NCI-H748 (cell line): ENCODE results near the gene PTCH2.

Experiments
- DNase-seq: peaks from one replicate; lab custom pipeline; 2025; ENCODE audit not compliant: unreplicated experiment; lab: John Stamatoyannopoulos, UW

Gene PTCH2, protein sequence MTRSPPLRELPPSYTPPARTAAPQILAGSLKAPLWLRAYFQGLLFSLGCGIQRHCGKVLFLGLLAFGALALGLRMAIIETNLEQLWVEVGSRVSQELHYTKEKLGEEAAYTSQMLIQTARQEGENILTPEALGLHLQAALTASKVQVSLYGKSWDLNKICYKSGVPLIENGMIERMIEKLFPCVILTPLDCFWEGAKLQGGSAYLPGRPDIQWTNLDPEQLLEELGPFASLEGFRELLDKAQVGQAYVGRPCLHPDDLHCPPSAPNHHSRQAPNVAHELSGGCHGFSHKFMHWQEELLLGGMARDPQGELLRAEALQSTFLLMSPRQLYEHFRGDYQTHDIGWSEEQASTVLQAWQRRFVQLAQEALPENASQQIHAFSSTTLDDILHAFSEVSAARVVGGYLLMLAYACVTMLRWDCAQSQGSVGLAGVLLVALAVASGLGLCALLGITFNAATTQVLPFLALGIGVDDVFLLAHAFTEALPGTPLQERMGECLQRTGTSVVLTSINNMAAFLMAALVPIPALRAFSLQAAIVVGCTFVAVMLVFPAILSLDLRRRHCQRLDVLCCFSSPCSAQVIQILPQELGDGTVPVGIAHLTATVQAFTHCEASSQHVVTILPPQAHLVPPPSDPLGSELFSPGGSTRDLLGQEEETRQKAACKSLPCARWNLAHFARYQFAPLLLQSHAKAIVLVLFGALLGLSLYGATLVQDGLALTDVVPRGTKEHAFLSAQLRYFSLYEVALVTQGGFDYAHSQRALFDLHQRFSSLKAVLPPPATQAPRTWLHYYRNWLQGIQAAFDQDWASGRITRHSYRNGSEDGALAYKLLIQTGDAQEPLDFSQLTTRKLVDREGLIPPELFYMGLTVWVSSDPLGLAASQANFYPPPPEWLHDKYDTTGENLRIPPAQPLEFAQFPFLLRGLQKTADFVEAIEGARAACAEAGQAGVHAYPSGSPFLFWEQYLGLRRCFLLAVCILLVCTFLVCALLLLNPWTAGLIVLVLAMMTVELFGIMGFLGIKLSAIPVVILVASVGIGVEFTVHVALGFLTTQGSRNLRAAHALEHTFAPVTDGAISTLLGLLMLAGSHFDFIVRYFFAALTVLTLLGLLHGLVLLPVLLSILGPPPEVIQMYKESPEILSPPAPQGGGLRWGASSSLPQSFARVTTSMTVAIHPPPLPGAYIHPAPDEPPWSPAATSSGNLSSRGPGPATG

DNA sequence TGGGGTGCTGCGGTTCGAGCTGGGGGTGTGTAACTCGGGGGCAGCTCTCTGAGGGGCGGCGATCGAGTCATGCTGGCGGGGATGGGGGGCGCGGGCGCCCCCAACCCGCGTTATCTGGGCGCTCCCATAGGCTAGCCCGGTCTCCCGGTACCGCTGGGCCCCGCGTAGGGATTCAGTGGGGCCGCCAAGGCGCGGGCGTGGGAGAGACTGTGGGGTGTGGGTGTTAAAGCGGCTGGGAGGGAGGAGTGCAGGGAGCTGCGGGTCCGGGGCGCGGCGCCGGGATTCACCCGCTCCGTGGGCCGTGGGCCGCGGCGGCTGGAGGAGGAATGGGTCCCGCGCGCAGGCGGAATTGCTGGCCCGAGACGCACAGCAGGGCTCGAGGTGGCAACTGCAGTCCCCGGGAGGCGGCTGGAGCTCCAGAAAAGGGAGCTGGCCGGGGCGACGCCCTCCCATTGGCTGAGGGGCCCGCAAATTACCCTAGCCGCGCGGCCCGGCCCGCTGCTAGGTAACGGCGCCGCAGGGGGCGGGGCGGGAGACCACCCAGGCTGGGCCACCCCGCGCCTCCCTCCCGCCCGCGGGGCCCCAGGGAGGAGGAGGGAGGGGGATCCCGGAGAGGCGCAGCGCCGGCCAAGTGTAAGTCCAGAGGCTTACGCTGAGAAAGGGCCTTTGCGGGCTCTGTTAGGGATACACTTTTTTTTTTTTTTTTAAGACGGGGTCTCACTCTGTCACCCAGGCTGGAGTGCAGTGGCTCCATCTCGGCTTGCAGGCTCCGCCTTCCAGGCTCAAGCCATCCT lies at the start of gene PTCH2:
Gene PTCH2, minus strand, starts transcription at position 392 of the 794 bp plus-strand sequence. Its CDS starts 321 bp downstream, at position 71.
- peak; percentile 88 for DNase-seq

- no peak for DNase-seq
Observed at GRCh38 chr1:44890007-44890406, 47.0 kb upstream of the PTCH2 start.

GRCh38 chr1:44885406-44885805 lies 42.4 kb upstream of the PTCH2 start:
- DNase-seq = no peak

GRCh38 chr1:44884746-44885145 lies 41.7 kb upstream of the PTCH2 start:
- no peak for DNase-seq

DNA sequence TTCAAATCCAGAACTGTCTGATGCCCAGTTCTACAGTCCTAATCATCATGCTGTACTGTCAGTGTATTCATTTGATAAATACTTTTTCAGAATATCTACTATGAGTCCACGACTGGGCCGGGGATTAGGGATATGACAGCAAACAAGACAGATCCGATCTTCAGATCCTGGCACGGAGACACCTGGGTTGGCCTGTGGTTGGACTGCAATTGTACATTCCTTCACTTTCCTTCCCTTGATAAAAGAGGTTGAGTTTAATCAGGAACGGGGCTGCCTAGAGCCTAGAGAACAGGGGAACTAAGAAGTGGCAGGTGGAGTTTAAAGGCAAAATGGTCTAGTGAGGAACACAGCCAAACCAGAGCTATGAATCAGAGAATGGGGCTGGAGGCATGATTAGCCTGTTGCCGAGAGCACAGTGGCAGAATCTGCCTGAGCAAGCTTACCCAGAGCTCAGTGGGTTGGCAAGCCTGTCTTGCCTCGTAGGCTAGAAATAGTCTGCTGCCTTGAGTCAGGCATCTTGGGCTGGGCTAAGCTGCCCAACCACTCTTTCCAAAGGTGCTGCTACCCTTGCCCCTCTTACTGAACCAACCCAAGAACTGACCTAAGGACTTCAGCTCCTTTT lies 38.1 kb upstream of the PTCH2 start:
- DNase-seq = no peak

GRCh38 chr1:44874155-44874554 lies 31.1 kb upstream of the PTCH2 start:
- no peak for DNase-seq

- DNase-seq = no peak
Observed at GRCh38 chr1:44870096-44870495, 27.0 kb upstream of the PTCH2 start.

GRCh38 chr1:44867801-44868200 lies 24.7 kb upstream of the PTCH2 start:
- DNase-seq = no peak

DNA sequence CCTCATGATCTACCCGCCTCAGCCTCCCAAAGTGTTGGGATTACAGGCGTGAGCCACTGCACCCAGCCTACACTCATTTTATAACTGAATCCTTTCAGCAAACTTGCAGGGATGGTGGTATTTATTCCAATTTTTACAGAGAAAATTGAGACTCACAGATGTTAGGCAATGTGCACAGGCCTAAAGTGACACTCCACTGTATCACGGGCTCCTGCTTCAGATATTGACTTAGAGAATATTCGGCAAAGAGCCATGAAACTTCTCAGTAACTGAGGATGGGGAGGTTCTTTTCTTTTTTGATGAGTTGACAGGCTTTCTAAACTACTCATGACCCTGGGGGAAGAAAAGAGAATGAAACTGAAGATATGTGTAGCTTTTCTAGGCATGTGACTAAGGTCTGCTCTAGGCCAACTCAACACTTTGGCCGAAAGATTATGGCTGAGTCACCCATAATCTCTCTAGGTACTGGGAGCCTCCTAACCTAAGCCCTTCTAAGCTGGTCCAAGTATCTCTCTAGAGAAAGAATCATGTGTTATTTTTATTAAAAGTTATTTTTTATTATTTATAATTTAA lies 19.9 kb upstream of the PTCH2 start:
- DNase-seq = no peak

- DNase-seq = no peak
Observed at GRCh38 chr1:44860891-44861425, 17.9 kb upstream of the PTCH2 start.

DNA sequence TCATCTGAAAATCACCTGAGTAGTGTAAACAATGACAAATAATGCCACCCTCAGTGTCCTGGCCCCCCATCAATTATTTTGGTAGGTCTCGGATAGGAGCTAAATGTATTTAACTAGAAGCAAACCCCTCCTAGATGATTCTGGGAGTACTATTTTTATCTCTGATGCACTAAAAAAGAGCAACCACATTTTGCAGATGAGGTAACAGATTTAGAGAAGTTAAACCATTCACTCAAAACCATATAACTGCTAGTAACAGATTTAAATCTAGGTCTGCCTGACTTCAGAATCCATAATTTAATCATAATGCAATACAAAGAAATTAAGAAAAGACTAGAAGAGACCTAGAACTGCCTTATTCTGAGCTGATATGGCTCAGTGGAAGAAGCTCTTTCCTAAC lies 17.3 kb upstream of the PTCH2 start:
- DNase-seq = no peak

GRCh38 chr1:44857446-44857845 lies 14.4 kb upstream of the PTCH2 start:
- no peak for DNase-seq

- no peak for DNase-seq
Observed at GRCh38 chr1:44855742-44856141, 12.7 kb upstream of the PTCH2 start.

DNA sequence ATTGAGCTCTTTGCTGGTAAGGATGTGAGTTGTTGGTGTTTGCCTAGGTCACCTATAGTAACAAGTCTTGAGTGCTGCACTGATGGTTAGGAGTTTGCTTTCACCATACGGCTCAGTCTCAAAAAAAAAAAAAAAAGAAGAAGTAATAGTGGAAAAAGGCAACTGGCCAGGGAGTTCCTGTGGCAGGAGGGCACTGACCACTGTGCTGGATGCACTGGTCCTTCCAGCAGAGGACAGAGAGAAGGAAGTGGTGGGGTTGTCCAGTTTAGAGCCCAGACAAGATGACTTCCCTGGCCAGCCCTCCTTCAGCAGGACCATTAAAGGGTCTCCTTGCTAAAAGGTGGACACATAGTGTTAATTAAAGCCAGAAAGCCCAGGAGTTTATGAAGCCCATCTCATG lies 11.9 kb upstream of the PTCH2 start:
- no peak for DNase-seq

- DNase-seq = no peak
Observed at GRCh38 chr1:44853201-44853600, 10.1 kb upstream of the PTCH2 start.

- DNase-seq = no peak
Observed at GRCh38 chr1:44851308-44851707, 8.3 kb upstream of the PTCH2 start.

- no peak for DNase-seq
Observed at GRCh38 chr1:44849575-44850132, 6.6 kb upstream of the PTCH2 start.

GRCh38 chr1:44848456-44849181 lies 5.6 kb upstream of the PTCH2 start:
- DNase-seq = no peak

DNA sequence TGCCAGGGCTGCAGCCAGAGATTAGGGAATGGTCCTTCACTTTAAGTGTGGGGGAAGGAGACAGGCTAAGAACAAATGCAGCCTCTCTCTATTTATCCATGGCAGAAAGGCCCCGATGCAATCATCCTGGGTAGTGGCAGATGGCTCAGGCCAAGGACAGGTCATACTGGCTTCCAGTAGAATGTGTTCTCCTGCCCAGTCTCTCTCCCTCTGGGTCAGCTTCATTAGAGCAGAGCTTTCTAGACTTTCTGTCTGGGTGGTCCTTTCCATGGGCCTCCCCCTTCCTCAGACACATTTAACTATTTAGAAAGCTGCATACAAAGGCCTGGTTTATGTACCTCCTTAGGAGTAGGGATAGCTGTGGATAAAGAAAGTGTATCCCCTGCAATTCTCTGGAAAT lies 4.8 kb upstream of the PTCH2 start:
- DNase-seq = no peak
